ENCODE data around the gene KLHL7.

Gene KLHL7

GRCh38 chr7:23072048-23072447, 33.5 kb upstream of the KLHL7 start:
- Histone ChIP-seq H3K27ac (ENCODE audit: low read depth, low read length) (no peak overlapping the region), H2BK15ac (replicated peaks; ENCODE audit: low read depth) (no peak overlapping the region), H3K4me1 (ENCODE audit: control insufficient read depth, low read depth, low read length) (peaks cover 2% of the 10 kb centered on the region), H3K4ac (ENCODE audit: low read depth, low read length) (no peak overlapping the region), H3K79me1 (ENCODE audit: low read length) (no peaks in the 10 kb centered on the region), H3K18ac (ENCODE audit: low read length) (no peak overlapping the region), H3K56ac (ENCODE audit: low read length) (no peak overlapping the region), H3K27me3 (ENCODE audit: insufficient read depth, low read length, poor library complexity) (no peaks in the 10 kb centered on the region), H2BK5ac (ENCODE audit: low read length) (no peak overlapping the region), H4K8ac (ENCODE audit: low read depth, low read length) (no peak overlapping the region), H2BK120ac (ENCODE audit: low read depth, low read length) (no peak overlapping the region), H2AK5ac (ENCODE audit: low read length) (no peak overlapping the region), H3K36me3 (ENCODE audit: control insufficient read depth, insufficient read depth, low read length) (no peaks in the 10 kb centered on the region), H3K9ac (ENCODE audit: low read length) (no peak overlapping the region), H3K4me3 (ENCODE audit: low read length) (no peak overlapping the region), H3K79me2 (ENCODE audit: control insufficient read depth, insufficient read depth, low read length) (no peaks in the 10 kb centered on the region), H4K5ac (ENCODE audit: low read length) (no peak overlapping the region), H3K23ac (ENCODE audit: low read length) (no peak overlapping the region), H3K4me2 (ENCODE audit: low read length) (no peak overlapping the region)
- DNase-seq = peak; percentile 48

DNA sequence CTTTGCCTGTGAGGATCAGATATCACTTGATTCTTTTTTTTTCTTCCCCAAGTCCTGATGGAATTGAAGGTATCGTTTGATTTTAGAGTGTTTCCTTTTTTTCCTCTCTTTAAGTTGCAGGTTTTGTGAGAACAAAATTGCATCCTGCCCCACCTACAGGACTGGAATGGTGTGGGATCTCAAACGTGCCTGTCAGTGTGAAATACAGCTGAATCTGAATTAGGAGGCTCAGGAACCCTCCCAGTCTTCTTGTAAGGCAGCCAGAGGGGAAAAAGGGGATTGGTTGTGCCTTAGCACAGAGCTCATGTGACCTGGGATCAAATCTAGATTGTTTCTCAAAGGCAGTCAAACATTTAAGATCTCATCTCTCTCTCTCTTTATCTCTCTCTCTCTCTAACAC, 32.7 kb upstream of the KLHL7 start:
- Histone ChIP-seq H3K4me1 (ENCODE audit: control insufficient read depth, low read depth, low read length) (peaks cover 2% of the 10 kb centered on the region), H3K9ac (ENCODE audit: low read length) (no peak overlapping the region), H2BK5ac (ENCODE audit: low read length) (no peak overlapping the region), H3K4me3 (ENCODE audit: low read length) (no peak overlapping the region), H3K4ac (ENCODE audit: low read depth, low read length) (no peak overlapping the region), H2BK120ac (ENCODE audit: low read depth, low read length) (no peak overlapping the region), H2BK15ac (replicated peaks; ENCODE audit: low read depth) (no peak overlapping the region), H3K27ac (ENCODE audit: low read depth, low read length) (no peak overlapping the region), H3K23ac (ENCODE audit: low read length) (no peak overlapping the region), H3K27me3 (ENCODE audit: insufficient read depth, low read length, poor library complexity) (no peaks in the 10 kb centered on the region), H2AK5ac (ENCODE audit: low read length) (no peak overlapping the region), H3K4me2 (ENCODE audit: low read length) (no peak overlapping the region), H3K79me2 (ENCODE audit: control insufficient read depth, insufficient read depth, low read length) (no peaks in the 10 kb centered on the region), H4K5ac (ENCODE audit: low read length) (no peak overlapping the region), H3K56ac (ENCODE audit: low read length) (no peak overlapping the region), H3K79me1 (ENCODE audit: low read length) (no peaks in the 10 kb centered on the region), H3K18ac (ENCODE audit: low read length) (no peak overlapping the region), H4K8ac (ENCODE audit: low read depth, low read length) (no peak overlapping the region), H3K36me3 (ENCODE audit: control insufficient read depth, insufficient read depth, low read length) (no peaks in the 10 kb centered on the region)
- peak; percentile 60 for DNase-seq
- no CpG with 5 or more reads among the region's 2 CpGs for WGBS (ENCODE audit: extremely low coverage, insufficient coverage, low lambda C conversion rate)

DNA sequence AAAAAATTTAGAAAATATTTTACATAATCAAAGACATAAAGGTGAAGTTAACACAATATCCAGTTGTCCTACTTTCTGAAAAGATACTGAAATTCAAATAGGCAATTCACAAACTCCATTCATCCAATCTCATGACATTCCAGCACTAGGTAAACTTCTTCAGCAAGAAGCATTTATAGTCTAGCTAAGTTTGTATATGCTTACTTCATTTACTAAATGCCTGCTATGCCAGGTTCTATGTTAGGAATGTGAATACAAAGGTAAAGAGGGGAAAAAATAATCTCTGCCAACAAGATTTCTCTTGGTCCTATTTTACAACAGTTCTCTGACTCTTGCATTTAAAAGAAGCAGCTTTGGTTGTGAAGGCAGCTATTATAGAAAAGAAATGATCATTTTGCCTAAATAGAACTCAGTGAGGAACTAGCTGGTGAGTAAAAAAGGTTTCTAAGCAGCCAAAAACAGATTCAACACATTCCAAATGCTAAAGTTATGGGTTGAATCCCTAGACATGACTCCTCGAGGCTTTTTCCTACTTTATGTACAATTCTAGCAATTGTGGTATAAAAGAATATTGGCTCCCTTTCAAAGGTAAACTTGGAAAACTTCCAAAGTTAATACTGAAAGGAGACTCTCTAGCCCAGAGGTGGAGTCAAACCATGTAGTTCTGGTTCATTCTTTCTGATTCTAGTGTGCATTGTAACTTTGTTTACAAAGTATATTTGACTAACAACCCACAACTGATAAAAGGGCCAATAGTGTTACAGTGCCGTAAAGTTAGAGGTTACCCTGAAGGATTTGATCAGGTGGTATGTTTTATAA, 30.9 kb upstream of the KLHL7 start:
- Histone ChIP-seq H2BK5ac (ENCODE audit: low read length) (no peak overlapping the region), H3K23ac (ENCODE audit: low read length) (no peak overlapping the region), H2BK120ac (ENCODE audit: low read depth, low read length) (no peak overlapping the region), H3K4me1 (ENCODE audit: control insufficient read depth, low read depth, low read length) (peaks cover 2% of the 10 kb centered on the region), H2BK15ac (replicated peaks; ENCODE audit: low read depth) (no peak overlapping the region), H3K4me3 (ENCODE audit: low read length) (no peak overlapping the region), H3K56ac (ENCODE audit: low read length) (no peak overlapping the region), H3K36me3 (ENCODE audit: control insufficient read depth, insufficient read depth, low read length) (no peaks in the 10 kb centered on the region), H3K79me2 (ENCODE audit: control insufficient read depth, insufficient read depth, low read length) (no peaks in the 10 kb centered on the region), H3K18ac (ENCODE audit: low read length) (no peak overlapping the region), H3K27me3 (ENCODE audit: insufficient read depth, low read length, poor library complexity) (no peaks in the 10 kb centered on the region), H3K27ac (ENCODE audit: low read depth, low read length) (no peak overlapping the region), H4K5ac (ENCODE audit: low read length) (no peak overlapping the region), H3K9ac (ENCODE audit: low read length) (no peak overlapping the region), H3K79me1 (ENCODE audit: low read length) (no peaks in the 10 kb centered on the region), H3K4ac (ENCODE audit: low read depth, low read length) (no peak overlapping the region), H3K4me2 (ENCODE audit: low read length) (no peak overlapping the region), H2AK5ac (ENCODE audit: low read length) (no peak overlapping the region), H4K8ac (ENCODE audit: low read depth, low read length) (no peak overlapping the region)
- no peak for DNase-seq
- WGBS (ENCODE audit: extremely low coverage, insufficient coverage, low lambda C conversion rate) = no CpG with 5 or more reads among the region's 2 CpGs

DNA sequence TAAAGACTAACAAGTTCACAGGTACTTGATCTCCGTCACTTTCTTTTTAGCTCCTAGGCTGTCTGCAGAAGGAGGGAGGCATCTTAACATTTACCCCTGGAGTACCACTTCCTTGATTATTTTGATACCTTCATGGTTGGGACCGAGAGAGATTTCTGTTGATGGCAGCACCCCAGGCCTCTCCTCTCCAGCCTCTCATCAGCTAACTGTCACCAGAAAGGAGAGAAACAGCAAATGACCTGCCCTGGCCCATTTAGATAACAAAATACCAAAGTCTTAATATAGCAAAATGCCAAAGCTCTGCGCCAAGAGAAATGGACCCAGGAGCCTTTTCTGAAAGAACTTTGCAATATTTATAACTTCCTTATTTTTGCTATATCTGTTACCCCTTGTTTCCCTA, 30.0 kb upstream of the KLHL7 start:
- H2AK5ac ChIP-seq (ENCODE audit: low read length) = no peak overlapping the region
- H4K5ac ChIP-seq (ENCODE audit: low read length) = no peak overlapping the region
- WGBS (ENCODE audit: extremely low coverage, insufficient coverage, low lambda C conversion rate) = no CpG with 5 or more reads among the region's 3 CpGs
- H3K9ac ChIP-seq (ENCODE audit: low read length) = no peak overlapping the region
- H4K8ac ChIP-seq (ENCODE audit: low read depth, low read length) = no peak overlapping the region
- no peak overlapping the region for H2BK5ac ChIP-seq (ENCODE audit: low read length)
- H3K79me2 ChIP-seq (ENCODE audit: control insufficient read depth, insufficient read depth, low read length) = no peaks in the 10 kb centered on the region
- H3K79me1 ChIP-seq (ENCODE audit: low read length) = no peaks in the 10 kb centered on the region
- no peak overlapping the region for H3K4me3 ChIP-seq (ENCODE audit: low read length)
- no peak overlapping the region for H3K18ac ChIP-seq (ENCODE audit: low read length)
- H3K36me3 ChIP-seq (ENCODE audit: control insufficient read depth, insufficient read depth, low read length) = no peaks in the 10 kb centered on the region
- H3K4me1 ChIP-seq (ENCODE audit: control insufficient read depth, low read depth, low read length) = peaks cover 2% of the 10 kb centered on the region
- no peak overlapping the region for H3K4ac ChIP-seq (ENCODE audit: low read depth, low read length)
- H2BK15ac ChIP-seq (replicated peaks; ENCODE audit: low read depth) = no peak overlapping the region
- H3K27ac ChIP-seq (ENCODE audit: low read depth, low read length) = no peak overlapping the region
- DNase-seq = no peak
- no peak overlapping the region for H3K23ac ChIP-seq (ENCODE audit: low read length)
- H3K4me2 ChIP-seq (ENCODE audit: low read length) = no peak overlapping the region
- H3K56ac ChIP-seq (ENCODE audit: low read length) = no peak overlapping the region
- H2BK120ac ChIP-seq (ENCODE audit: low read depth, low read length) = no peak overlapping the region
- no peaks in the 10 kb centered on the region for H3K27me3 ChIP-seq (ENCODE audit: insufficient read depth, low read length, poor library complexity)

- peak; percentile 87 for DNase-seq
- H3K4me1 ChIP-seq (ENCODE audit: control insufficient read depth, low read depth, low read length) = peaks cover 2% of the 10 kb centered on the region
- H3K4ac ChIP-seq (ENCODE audit: low read depth, low read length) = no peak overlapping the region
- H4K5ac ChIP-seq (ENCODE audit: low read length) = no peak overlapping the region
- H3K56ac ChIP-seq (ENCODE audit: low read length) = no peak overlapping the region
- WGBS (ENCODE audit: extremely low coverage, insufficient coverage, low lambda C conversion rate) = no CpG with 5 or more reads among the region's 3 CpGs
- no peak overlapping the region for H3K27ac ChIP-seq (ENCODE audit: low read depth, low read length)
- H3K23ac ChIP-seq (ENCODE audit: low read length) = no peak overlapping the region
- no peaks in the 10 kb centered on the region for H3K36me3 ChIP-seq (ENCODE audit: control insufficient read depth, insufficient read depth, low read length)
- H2BK5ac ChIP-seq (ENCODE audit: low read length) = no peak overlapping the region
- H4K8ac ChIP-seq (ENCODE audit: low read depth, low read length) = no peak overlapping the region
- no peak overlapping the region for H3K18ac ChIP-seq (ENCODE audit: low read length)
- no peaks in the 10 kb centered on the region for H3K79me1 ChIP-seq (ENCODE audit: low read length)
- no peak overlapping the region for H3K4me2 ChIP-seq (ENCODE audit: low read length)
- H3K79me2 ChIP-seq (ENCODE audit: control insufficient read depth, insufficient read depth, low read length) = no peaks in the 10 kb centered on the region
- no peak overlapping the region for H3K4me3 ChIP-seq (ENCODE audit: low read length)
- no peaks in the 10 kb centered on the region for H3K27me3 ChIP-seq (ENCODE audit: insufficient read depth, low read length, poor library complexity)
- no peak overlapping the region for H3K9ac ChIP-seq (ENCODE audit: low read length)
- no peak overlapping the region for H2BK120ac ChIP-seq (ENCODE audit: low read depth, low read length)
- no peak overlapping the region for H2AK5ac ChIP-seq (ENCODE audit: low read length)
- no peak overlapping the region for H2BK15ac ChIP-seq (replicated peaks; ENCODE audit: low read depth)
Observed at GRCh38 chr7:23076772-23077171, 28.8 kb upstream of the KLHL7 start.

DNA sequence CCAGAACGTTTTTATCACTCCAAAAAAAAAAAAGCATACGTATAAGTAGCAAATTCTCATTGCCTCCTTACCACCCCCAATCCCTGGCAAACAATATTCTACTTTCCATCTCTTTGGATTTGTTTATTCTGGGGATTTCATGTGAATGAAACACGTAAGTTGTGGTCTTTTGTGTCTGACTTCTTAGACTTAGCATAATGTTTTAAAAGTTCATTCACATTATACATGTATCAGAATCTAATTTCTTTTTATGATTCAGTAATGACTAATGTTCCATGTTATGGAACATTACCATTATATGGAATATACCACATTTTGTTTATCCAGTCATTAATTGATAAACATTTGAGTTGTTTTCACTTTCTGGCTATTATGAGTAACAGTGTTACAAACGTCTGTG, 12.5 kb upstream of the KLHL7 start:
- Histone ChIP-seq H2AK5ac (ENCODE audit: low read length) (no peak overlapping the region), H3K4ac (ENCODE audit: low read depth, low read length) (no peak overlapping the region), H3K18ac (ENCODE audit: low read length) (no peak overlapping the region), H3K56ac (ENCODE audit: low read length) (no peak overlapping the region), H3K36me3 (ENCODE audit: control insufficient read depth, insufficient read depth, low read length) (no peaks in the 10 kb centered on the region), H4K8ac (ENCODE audit: low read depth, low read length) (no peak overlapping the region), H3K4me2 (ENCODE audit: low read length) (no peak overlapping the region), H3K27me3 (ENCODE audit: insufficient read depth, low read length, poor library complexity) (no peaks in the 10 kb centered on the region), H3K27ac (ENCODE audit: low read depth, low read length) (no peak overlapping the region), H3K4me1 (ENCODE audit: control insufficient read depth, low read depth, low read length) (no peaks in the 10 kb centered on the region), H2BK120ac (ENCODE audit: low read depth, low read length) (no peak overlapping the region), H3K79me2 (ENCODE audit: control insufficient read depth, insufficient read depth, low read length) (no peaks in the 10 kb centered on the region), H2BK5ac (ENCODE audit: low read length) (no peak overlapping the region), H4K5ac (ENCODE audit: low read length) (no peak overlapping the region), H2BK15ac (replicated peaks; ENCODE audit: low read depth) (no peak overlapping the region), H3K79me1 (ENCODE audit: low read length) (no peaks in the 10 kb centered on the region), H3K4me3 (ENCODE audit: low read length) (no peak overlapping the region), H3K9ac (ENCODE audit: low read length) (no peak overlapping the region), H3K23ac (ENCODE audit: low read length) (no peak overlapping the region)
- no peak for DNase-seq
- WGBS (ENCODE audit: extremely low coverage, insufficient coverage, low lambda C conversion rate) = no CpG with 5 or more reads among the region's 4 CpGs

Data from mesendoderm (in vitro differentiated cells).